Colon (tissue), 2 donors: ENCODE measurements around the gene GPX8.

Experiments
- FAIRE-seq: peaks from 2 replicates; lab custom pipeline; 2012; peaks lifted over from hg19 to GRCh38; lab: Jason Lieb, UNC
- donor health status: control.
- donor health status: control.

GPX8 gene

DNA sequence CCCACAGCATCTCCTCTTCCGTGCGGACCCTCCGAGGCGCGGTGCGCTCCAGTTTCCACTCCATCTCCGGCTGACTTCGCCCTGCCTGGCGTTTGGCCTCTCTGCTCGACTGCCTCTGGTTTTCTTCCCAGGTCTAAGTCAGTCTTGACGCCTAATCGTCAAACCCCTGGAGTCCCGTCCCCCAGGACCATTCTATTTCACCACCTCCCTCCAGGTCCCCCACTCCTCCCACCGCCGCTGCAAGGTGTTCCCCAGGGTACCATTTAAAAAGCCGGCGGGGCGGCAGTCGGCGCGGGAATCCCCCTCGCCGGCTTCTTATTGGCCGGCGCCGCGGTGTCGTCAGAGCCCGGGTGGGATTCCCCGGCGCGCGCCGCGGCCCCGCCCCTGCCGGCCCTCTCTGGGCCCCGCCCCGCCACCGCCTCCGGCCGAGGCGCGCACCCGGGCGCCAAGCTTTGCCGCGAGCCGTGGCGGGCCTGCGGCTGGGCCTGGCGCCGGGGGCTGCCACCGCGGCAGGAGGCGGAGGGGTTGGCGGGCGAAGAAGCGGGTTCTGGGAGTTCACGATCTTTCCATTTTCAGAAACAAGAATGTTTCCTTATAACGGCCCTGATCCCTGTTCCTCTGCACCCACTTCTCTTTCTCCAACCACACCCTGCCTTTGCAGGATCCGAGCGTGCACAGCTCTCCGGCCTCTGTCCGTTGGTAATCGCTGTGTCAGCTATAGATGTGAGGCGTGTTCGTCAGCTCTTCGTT lies 13.1 kb downstream of the GPX8 start, which contains the start of gene CDC20B:
Gene CDC20B (minus strand): TSS at position 241 of the 750 bp plus-strand sequence. CDS start 177 bp downstream, at position 64.
- no peak for FAIRE-seq

DNA sequence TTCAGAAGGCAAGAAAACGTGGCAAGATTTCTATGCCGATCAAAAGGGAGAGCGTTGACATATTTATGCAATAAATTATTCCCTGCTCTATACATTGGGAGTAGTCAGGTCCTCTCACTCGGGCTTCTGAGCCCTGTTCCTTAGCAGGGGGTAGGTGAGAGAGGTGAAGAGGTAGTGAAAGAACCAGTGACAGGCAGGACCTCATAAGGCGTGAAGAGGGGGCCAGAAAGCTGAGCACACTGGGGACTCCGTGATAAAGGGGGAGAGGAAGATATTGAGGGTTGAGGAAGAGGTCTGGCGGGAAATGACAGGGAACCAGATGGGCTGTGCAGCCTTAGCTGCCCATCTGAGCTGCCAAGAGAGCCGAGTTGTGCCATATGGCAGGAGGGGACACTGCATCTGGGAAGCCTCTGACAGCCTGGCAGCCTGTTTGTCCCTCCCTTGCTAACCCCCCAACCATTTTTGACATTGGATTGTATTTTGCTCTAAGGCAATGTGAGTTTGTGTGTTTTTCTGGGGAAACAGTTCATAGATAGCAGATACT lies 13.8 kb downstream of the GPX8 start:
- FAIRE-seq: no peak

DNA sequence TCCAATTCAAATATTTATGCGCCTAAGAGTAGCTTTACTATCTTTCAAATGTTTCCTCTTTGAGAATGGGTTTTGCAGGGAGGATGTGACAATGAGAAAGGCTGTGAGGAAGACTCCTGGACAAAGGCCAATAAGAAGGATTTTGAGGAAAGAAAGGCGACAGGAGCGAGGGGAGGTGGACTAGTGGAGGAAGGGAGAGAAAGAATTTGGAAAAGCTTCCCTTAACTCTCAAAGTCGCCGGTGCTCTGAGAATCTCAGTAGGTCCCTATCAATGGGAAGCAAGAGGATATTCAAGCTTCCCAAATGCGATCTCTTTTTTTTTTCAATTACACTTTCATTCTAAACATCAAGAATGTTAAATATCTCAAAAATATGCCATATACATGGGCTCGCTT lies 15.8 kb downstream of the GPX8 start:
- no peak for FAIRE-seq

DNA sequence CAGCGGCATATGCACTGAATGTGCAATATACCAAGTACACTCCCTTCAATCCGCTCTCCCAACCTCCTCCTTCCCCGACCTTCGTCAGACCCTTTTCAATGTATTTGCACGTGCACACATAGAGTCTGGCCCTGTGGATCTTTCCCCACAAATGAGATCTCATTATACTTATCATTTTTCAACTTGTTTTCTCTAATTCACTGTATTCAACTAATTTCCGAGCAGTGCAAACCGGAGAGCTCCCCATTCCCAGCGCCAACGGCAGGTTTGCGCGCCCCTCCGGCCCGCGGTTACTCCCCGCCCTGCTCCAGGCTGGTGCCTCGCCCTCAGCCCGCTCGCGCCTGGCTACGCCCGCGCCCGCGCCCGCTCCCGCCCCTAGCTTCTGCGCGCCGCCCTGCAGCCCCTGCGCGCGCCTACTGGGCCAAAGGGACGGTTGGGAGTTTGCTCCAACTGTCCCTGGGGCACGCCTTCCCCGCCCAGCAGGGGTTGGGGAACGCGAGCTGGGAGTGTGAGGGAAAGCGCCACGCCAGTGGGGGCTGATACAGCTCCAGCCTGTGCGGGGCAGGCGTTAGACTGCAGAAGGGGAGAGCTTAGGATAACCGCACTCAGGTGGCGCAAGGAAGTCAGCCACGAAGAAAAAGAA lies 16.3 kb downstream of the GPX8 start:
- FAIRE-seq: no peak

DNA sequence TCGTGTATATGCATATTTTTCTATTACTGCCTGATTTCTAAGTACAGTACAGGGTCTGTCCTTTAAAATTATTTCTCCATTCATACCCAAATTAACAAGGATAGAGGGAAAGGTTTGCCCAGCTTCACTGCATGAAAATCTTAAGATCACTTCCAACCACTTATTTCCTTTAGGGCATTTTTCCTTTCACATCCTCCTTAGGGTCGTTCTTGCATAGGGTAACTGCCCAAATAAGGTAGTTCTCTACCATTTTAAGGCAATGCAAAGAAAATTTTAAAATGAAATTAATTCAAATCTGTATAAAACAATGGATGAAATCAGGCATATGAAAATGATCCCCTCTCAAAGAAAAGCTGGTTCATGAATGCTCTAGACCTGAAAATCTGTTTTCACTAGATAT lies 17.1 kb downstream of the GPX8 start:
- FAIRE-seq: no peak

DNA sequence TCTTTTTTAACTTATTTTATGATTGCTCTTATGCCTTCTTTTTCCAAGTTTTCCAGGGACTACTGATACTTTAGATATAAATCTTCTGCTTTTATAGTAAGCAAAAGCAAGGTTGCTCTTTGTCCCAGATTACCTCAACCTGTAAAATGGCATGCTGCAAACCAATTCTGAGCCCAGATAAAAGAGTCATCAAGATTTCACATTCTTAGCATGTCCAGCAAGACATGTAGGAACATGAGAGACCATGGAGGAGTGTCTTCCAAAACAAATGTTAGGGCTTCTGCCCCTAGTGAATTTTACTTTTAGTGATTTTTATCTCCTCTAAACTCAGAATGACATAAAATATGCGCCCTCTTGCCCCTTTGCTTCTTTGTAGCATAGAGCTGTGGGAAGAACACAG lies 20.0 kb downstream of the GPX8 start:
- no peak for FAIRE-seq

DNA sequence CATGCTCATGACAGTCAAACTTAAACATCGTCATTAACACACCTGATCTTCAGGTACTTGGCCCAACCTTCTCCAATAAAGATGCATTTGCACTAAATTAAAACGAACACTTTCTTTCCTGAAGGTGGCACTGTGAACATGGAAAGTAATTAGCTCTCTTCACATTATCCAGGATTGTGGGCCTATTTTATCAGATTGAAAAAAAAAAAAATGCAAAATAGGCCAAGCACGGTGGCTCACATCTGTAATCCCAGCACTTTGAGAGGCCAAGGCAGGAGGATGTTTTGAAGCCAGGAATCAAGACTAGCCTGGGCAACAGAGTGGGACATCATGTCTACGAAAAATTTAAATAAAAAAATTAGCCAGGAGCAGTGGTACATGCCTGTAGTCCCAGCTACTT lies 27.4 kb downstream of the GPX8 start:
- no peak for FAIRE-seq

DNA sequence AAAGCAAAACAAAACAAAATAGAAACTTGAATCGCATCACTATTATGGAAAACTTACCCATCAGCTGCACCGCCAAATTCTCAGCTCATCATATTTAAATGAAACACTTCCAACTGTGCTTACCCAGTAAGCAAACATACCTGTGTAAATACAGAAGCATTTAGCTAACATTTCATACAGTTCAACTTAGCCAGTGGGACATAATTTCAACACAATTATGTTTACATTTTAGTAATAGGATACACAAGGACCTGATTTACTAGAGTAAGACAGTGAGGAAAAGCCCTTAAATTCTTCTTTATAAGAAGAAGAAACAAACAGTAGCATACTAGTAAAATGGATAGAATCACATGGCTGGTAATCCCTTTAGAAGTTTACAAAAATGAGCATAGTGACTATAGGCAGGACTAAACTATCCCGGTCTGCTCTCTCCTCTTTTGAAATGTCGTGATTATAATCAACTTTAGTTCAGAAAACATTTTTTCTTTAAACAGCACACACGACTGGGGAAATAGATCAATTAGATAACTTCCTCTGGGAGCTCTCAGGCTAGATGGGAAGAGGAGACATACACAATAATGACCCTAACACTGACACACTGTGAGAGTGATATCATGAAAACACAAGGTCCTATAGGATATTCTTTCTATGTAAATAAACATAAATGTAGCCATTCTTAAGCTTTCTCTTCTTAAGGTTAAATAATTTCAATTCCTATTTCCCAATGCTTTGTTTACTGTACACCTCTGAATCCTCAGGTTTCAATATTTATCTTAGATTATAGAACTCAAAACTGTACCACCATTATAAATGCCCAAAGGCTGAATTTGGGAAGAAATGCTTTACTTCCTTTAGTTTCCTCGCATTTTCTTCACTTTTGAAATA lies 28.9 kb downstream of the GPX8 start:
- FAIRE-seq: no peak

DNA sequence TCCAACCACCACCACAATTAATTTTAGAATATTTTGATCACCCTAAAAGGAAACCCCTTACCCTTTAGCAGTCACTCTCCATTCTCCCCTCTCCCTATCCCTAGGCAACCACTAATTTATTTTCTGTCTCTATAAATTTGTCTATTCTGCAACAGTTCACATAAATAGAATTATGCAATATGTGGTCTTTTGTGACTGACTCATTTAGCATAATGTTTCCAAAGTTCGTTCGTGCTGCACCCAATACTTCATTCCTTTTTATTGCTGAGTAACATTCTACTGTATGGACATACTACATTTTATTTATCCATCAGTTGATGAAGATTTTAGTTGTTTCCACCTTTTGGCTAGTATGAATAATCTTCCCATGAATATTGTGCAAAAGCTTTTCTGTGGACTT lies 31.2 kb downstream of the GPX8 start:
- FAIRE-seq: no peak

DNA sequence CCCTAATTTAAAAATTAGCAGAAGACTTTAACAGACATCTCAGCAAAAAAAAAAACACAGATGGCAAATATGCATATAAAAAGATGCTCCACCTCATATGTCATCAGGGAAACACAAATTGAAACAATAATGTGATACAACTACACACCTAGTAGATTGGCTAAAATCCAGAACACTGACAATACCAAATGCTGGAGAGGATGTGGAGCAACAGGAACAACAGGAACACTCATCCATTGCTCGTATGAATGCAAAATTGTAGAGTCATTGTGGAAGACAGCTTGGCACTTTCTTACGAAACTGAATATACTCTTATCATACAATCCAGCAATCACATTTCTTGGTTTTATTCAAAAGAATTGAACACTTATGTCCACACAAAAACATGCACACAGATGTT lies 45.0 kb downstream of the GPX8 start:
- no peak for FAIRE-seq

DNA sequence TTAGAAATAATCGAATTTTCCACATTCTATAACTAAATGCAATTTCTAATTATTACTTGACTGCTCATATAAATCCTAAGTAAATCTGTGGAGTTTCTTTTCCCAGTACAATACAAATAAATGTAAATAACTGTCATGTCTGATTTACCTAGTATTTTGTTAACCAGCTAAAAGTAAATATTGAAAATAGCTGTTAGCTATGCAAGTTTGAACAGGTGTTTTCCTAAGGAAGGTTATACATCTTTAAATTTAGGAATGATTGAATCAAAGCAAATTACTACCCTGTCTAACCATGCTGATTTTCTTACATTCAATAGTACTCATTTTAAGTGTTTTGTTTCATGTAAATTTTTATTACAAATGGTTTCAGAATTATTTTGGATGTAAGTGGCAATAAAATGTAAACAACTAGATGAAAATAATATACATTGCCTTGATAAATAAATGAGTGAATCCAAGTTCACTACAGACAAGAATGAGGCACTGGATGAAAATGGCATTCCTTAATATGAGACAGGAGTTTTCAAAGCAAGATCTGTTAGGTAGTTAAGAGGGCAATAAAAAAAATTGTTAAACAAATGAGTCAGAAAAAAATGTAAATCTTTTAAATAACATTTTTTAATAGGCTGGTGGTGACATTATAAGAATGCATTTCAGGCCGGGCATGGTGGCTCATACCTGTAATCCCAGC lies 51.4 kb downstream of the GPX8 start:
- FAIRE-seq: no peak
